Panc1 (cell line): Measurements from ENCODE around the gene SETD1B.
"Not testable (repeated sequence)": the region's sequence is repeated elsewhere in the genome, so short reads cannot be mapped to it uniquely, and the experiment has no call there.

Experiments used
- CTCF ChIP-seq: fragments of 450-650 bp; IDR thresholded peaks from 2 replicates; pipeline ENCODE4 v1.5.1; 2017; ENCODE audit warnings: mild to moderate bottlenecking
- POLR2AphosphoS5 ChIP-seq: IDR thresholded peaks from 2 replicates; pipeline ENCODE4 v1.6.1; 2012; ENCODE audit warnings: mild to moderate bottlenecking, low read depth, low read length, moderate library complexity
- REST ChIP-seq, 2 experiments: IDR thresholded peaks; 2 replicates each; pipeline ENCODE4 v1.6.1; 2011 to 2012; ENCODE audit warnings: low read depth in 2 of 2, control low read depth in 1 of 2, low read length in 1 of 2, mild to moderate bottlenecking in 1 of 2, moderate library complexity in 1 of 2; ENCODE audit not compliant: insufficient read depth in 1 of 2
- TCF7L2 ChIP-seq: IDR thresholded peaks from 2 replicates; pipeline ENCODE4 v1.6.1; 2011; ENCODE audit warnings: mild to moderate bottlenecking, low read depth, low read length, inconsistent platforms

- TF ChIP-seq CTCF; POLR2AphosphoS5; REST (IDR thresholded peaks at IDR 0.05; ENCODE audit: insufficient read depth in 1 of 2, low read depth in 2 of 2, low read length in 1 of 2); TCF7L2: not testable (repeated sequence)
These were observed 56.9 kb downstream of the SETD1B start for GRCh38 chr12:121860699-121861098.
